ENCODE results near the gene UPK2. TPM values are rescaled to one million over a fixed set of nuclear protein-coding genes. Genes with fewer than 3 reads are reported as not detected.

Gene UPK2
- total RNA-seq, 1 donor from 2014 or later, result not detected

DNA sequence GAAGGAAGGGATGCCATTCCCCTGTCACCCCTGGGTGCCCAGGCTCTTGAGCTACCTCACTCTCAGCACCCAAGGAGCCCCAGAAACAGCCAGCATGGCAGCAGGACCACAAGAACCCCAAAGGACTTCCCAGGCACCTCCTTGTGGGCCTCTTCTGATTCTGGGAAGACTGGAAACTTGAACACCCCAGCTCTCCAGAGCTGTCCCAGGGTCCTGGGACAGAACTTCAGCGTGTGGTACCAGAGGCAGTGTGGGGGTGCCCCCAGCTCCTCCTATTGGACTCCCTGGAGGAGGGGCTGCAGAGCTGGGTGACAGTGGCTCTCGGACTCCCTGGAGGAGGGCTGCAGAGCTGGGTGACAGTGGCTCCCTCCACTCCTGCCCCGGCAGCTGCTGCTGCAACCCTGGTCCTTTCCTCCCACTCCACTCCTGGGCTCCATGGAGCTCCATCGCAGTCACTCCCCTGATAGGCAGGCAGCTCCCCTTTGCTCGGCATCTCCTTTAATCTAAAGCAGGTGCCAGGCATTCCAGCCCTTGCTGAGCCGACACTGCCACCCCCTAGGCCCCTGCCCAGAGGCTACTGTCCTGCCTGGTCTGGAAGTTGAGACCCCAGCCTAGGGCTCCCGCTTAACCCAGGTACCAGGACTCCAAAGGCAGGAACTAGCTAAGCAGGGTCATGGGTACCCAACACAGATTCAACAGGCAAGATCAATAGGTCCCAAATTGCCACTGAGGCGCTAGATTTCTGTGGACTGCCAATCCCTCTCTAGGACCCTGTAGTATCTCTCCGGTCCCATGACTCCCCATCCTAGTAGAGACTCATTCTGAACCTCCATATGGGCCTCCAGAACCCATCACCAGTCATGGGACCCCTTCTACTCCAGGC lies 33.1 kb upstream of the UPK2 start:
- peaks cover 70% of the 10 kb centered on the region for H3K4me1 Mint-ChIP-seq

DNA sequence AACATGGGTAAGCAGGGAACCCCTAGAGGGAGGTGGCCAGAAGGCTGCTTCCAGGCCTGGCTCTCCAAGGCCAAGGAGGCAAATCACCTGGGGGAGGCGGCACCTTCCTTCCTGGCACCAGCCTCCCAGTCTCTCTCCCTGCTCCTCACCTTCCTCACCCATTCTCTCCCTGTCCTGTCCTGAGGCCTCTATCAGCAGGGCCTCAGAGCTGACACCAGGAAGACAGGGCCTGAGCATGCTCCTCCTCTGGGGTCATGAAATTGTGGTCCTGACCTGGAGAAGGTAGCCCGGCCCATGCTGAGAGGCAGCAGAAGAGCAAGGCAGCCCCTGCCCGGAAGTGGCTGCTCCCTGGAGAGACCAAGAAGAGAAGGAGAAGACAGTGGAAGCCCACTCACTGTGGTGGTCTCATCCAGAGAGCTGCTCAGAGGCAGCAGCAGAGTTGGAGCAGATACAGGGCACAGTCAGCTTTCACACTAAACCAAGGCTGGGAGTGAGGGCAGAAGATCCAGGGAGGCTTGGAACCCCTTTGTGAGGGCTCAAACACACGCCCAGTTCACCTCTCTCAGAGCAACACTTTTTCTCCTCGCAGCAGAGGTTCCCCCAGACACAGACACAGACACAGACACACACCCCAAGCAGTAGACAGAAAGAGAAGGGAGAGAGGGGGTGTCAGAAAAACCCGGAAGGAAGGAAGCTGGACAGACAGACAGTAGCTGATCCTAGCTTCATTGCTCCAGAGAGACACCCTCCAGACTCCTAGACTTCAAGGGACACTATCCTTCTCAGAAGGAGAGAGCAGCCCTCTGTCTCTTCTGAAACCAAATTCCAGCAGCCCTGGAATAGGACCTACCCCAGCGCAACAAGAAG lies 32.1 kb upstream of the UPK2 start:
- peak overlapping the region; percentile 91 for H3K4me3 Mint-ChIP-seq
- H3K27me3 Mint-ChIP-seq, result no peaks in the 10 kb centered on the region
- no peaks in the 10 kb centered on the region for H3K9me3 Mint-ChIP-seq
- intact Hi-C loops (cut with micrococcal nuclease), result loop anchor here (1.0 kb wide), 1 partner anchor 9 kb away; no protein-coding TSS in a partner anchor
- peaks cover 70% of the 10 kb centered on the region for H3K4me1 Mint-ChIP-seq
- peak; percentile 74 for DNase-seq
- peak overlapping the region; percentile 73 for H3K27ac Mint-ChIP-seq
- peaks cover 7% of the 10 kb centered on the region for H3K36me3 Mint-ChIP-seq (ENCODE audit: low read depth)

More for the DNA sequence above, 33.1 kb upstream of the UPK2 start:
- DNase-seq, result peak; percentile 60
- intact Hi-C loops (cut with micrococcal nuclease), result loop anchor here (1.0 kb wide), 1 partner anchor 8 kb away; no protein-coding TSS in a partner anchor
- no peaks in the 10 kb centered on the region for H3K27me3 Mint-ChIP-seq
- peak overlapping the region; percentile 73 for H3K27ac Mint-ChIP-seq
- H3K4me3 Mint-ChIP-seq, result peak overlapping the region; percentile 91
- peaks cover 7% of the 10 kb centered on the region for H3K36me3 Mint-ChIP-seq (ENCODE audit: low read depth)
- no peaks in the 10 kb centered on the region for H3K9me3 Mint-ChIP-seq

DNA sequence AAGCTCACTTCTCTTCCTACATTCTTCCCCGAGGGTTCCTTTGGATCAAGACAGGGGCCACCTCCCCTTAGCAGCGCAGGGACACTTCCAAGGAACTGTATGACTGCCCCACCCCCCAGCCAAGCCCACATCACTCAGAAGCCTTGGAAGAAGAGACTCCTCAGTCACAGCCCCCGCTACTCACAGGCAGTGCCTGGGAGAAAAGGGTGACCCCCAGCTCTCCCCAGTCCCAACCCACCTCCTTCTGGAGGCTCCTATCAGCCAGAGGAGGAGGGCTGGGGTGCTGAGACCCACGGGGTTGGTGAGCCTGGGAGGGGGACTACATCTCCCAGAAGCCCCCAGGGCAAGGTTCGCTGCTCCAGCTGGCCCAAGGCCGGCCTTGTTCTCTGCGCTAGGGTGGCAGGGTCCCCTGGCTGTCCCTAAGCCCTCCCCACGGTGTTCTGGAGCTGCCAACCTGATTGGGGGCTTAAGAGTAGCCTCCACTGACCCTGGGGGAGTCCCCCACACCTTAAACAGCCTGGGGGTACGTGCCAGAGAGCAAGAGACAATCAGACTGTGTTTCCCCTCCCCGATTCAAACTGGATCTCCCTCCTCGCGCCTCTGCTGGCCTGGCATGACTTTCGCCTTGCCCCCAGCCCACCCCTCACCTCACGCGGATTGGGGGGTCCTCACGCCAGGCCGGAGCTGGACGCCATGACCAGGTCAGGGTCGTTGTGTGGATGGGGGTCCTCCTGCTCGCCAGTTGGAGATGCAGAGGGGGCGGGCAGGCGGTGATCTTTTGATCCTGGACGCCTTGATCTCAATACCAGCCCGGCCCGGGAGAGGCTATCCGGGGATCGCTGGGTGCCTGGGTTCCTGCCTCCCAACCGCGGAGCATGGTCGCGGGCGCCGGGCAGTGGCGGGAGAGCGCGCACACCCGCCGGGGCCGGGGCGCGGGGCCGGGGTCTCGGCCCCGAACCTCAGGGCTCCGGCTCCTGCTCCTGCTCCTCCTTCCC lies 31.2 kb upstream of the UPK2 start:
- Mint-ChIP-seq H3K36me3 (ENCODE audit: low read depth) (peaks cover 7% of the 10 kb centered on the region), H3K27me3 (no peaks in the 10 kb centered on the region), H3K9me3 (no peaks in the 10 kb centered on the region), H3K4me3 (peak overlapping the region; percentile 91), H3K4me1 (peaks cover 63% of the 10 kb centered on the region), H3K27ac (peak overlapping the region; percentile 73)
- peak; percentile 85 for DNase-seq
- intact Hi-C loops (cut with micrococcal nuclease), result loop anchor here (5.0 kb wide), 4 partner anchors 48 to 177 kb away; partner anchors contain the start of genes CENATAC, DPAGT1, RPS25 and TRAPPC4

DNA sequence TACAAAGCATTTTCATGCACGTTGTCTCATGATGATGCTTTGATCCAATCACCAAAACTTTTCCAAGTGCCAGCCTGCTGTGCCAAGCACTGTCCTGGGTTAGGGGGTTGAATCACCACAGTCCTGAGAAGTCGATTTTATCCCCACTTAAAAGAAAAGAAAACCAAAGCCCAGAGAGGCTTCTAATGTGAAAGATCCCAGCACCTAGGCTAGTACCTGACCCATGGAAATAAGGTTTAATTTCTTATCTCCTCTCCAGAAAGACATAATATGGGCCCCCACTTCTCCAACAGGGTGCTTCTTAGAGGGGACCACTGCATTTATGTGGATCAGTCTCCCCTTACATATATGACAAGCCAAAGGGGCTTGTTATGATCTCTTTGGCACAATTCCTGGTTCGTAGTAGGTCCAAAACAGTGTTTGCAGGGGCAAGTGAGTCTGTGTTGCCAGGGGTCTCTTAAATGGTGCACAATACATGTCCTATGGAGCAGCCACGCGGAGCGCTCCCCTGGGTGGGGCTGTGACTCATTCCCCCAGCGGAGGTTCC lies 28.5 kb upstream of the UPK2 start:
- peak overlapping the region; percentile 98 for H3K27ac Mint-ChIP-seq
- H3K4me3 Mint-ChIP-seq, result peak overlapping the region; percentile 97
- peaks cover 57% of the 10 kb centered on the region for H3K4me1 Mint-ChIP-seq
- no peaks in the 10 kb centered on the region for H3K27me3 Mint-ChIP-seq
- intact Hi-C loops (cut with micrococcal nuclease), result loop anchor here (1.0 to 5.0 kb wide), 7 partner anchors 10 to 237 kb away; partner anchors contain the start of genes CENATAC, DPAGT1, RPS25 and TRAPPC4
- no peak for DNase-seq
- H3K36me3 Mint-ChIP-seq (ENCODE audit: low read depth), result peaks cover 2% of the 10 kb centered on the region
- H3K9me3 Mint-ChIP-seq, result no peaks in the 10 kb centered on the region

- intact Hi-C loops (cut with micrococcal nuclease), result loop anchor here (1.0 to 5.0 kb wide), 7 partner anchors 11 to 238 kb away; partner anchors contain the start of genes CENATAC, DPAGT1, RPS25 and TRAPPC4
- Mint-ChIP-seq H3K4me1 (peaks cover 51% of the 10 kb centered on the region), H3K27me3 (no peaks in the 10 kb centered on the region)
Observed at GRCh38 chr11:118928101-118928869, 27.8 kb upstream of the UPK2 start.

GRCh38 chr11:118928870-118929500 lies 27.1 kb upstream of the UPK2 start:
- H3K4me3 Mint-ChIP-seq, result peak overlapping the region; percentile 97
- H3K27ac Mint-ChIP-seq, result peak overlapping the region; percentile 98
- H3K27me3 Mint-ChIP-seq, result no peaks in the 10 kb centered on the region
- no peaks in the 10 kb centered on the region for H3K9me3 Mint-ChIP-seq
- H3K4me1 Mint-ChIP-seq, result peaks cover 44% of the 10 kb centered on the region
- peak; percentile 85 for DNase-seq
- intact Hi-C loops (cut with micrococcal nuclease), result loop anchor here (1.0 to 5.0 kb wide), 8 partner anchors 12 to 239 kb away; partner anchors contain the start of genes CENATAC, DPAGT1, RPS25 and TRAPPC4
- H3K36me3 Mint-ChIP-seq (ENCODE audit: low read depth), result no peaks in the 10 kb centered on the region

More at GRCh38 chr11:118928101-118928869, 27.8 kb upstream of the UPK2 start:
- Mint-ChIP-seq H3K4me3 (peak overlapping the region; percentile 97), H3K27ac (peak overlapping the region; percentile 98), H3K36me3 (ENCODE audit: low read depth) (peaks cover 2% of the 10 kb centered on the region), H3K9me3 (no peaks in the 10 kb centered on the region)
- DNase-seq, result peak; percentile 97

- peak overlapping the region; percentile 96 for H3K27ac Mint-ChIP-seq
- intact Hi-C loops (cut with micrococcal nuclease), result loop anchor here (1.0 to 5.0 kb wide), 7 partner anchors 22 to 173 kb away; partner anchors contain the start of genes CENATAC, DPAGT1, RPS25 and TRAPPC4
- H3K4me1 Mint-ChIP-seq, result peaks cover 38% of the 10 kb centered on the region
- no peaks in the 10 kb centered on the region for H3K27me3 Mint-ChIP-seq
- H3K9me3 Mint-ChIP-seq, result no peaks in the 10 kb centered on the region
- DNase-seq, result peak; percentile 93
- H3K4me3 Mint-ChIP-seq, result peak overlapping the region; percentile 97
- no peaks in the 10 kb centered on the region for H3K36me3 Mint-ChIP-seq (ENCODE audit: low read depth)
Observed at GRCh38 chr11:118929501-118930093, 26.5 kb upstream of the UPK2 start.

DNA sequence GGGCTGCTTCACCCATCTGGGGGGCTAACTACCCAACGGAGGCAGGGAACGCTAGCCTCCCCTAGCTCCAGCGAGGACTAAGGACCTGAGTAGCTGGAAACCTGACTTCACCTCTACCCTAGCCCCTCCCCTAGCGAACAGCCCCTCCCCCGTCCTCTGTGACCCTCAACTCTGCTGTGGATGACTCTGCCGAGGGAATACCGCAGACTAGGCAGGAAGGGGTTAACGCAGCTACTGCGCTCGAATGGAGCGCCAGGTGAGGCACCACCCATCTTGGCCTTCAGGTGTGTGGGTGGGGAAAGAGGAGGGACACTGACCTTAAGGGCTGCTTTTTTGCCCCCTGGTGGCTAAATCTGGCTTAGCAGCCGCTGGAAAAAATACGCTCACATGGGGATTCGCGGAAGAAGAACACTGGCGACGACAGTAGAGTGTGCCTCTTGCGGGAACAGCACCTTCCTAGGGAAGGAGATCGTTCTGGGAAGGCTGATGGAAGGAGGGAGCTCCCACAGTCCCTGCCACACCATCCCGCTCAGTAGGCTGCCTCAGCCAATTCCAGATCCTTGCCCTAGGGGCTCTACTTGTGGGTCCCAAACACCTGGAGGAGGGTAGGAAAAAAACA lies 25.9 kb upstream of the UPK2 start:
- H3K4me1 Mint-ChIP-seq, result peaks cover 37% of the 10 kb centered on the region
- no peaks in the 10 kb centered on the region for H3K27me3 Mint-ChIP-seq
- H3K27ac Mint-ChIP-seq, result peak overlapping the region; percentile 96
- H3K4me3 Mint-ChIP-seq, result peak overlapping the region; percentile 97
- intact Hi-C loops (cut with micrococcal nuclease), result loop anchor here (1.0 kb wide), 2 partner anchors 23 to 140 kb away; no protein-coding TSS in a partner anchor
- H3K9me3 Mint-ChIP-seq, result no peaks in the 10 kb centered on the region
- DNase-seq, result peak; percentile 97
- H3K36me3 Mint-ChIP-seq (ENCODE audit: low read depth), result no peaks in the 10 kb centered on the region

DNA sequence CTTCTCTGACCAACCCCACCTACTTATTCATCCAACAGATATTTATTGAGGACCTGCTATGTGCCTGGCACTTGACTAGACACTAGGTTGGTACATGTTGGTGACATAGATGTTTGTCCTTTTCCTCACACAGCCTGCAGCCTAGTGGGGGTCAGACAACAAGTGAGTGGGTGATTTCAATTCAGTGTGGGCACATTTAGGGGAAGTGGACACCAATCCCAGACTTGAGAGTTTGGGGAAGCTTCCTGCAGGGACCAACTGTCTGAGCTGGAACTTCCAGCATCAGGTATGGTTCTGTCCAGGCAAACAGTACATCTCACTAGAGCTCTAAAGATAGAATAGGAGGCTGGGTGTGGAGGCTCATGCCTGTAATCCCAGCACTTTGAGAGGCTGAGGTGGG lies 24.5 kb upstream of the UPK2 start:
- peak; percentile 56 for DNase-seq
- H3K9me3 Mint-ChIP-seq, result no peaks in the 10 kb centered on the region
- H3K36me3 Mint-ChIP-seq (ENCODE audit: low read depth), result no peaks in the 10 kb centered on the region
- no peak overlapping the region for H3K27ac Mint-ChIP-seq
- H3K4me1 Mint-ChIP-seq, result peaks cover 31% of the 10 kb centered on the region
- intact Hi-C loops (cut with micrococcal nuclease), result no loop called here
- no peak overlapping the region for H3K4me3 Mint-ChIP-seq
- H3K27me3 Mint-ChIP-seq, result no peaks in the 10 kb centered on the region

- intact Hi-C loops (cut with micrococcal nuclease), result no loop called here
- no peaks in the 10 kb centered on the region for H3K9me3 Mint-ChIP-seq
- H3K27ac Mint-ChIP-seq, result no peak overlapping the region
- no peaks in the 10 kb centered on the region for H3K36me3 Mint-ChIP-seq (ENCODE audit: low read depth)
- H3K4me1 Mint-ChIP-seq, result peaks cover 15% of the 10 kb centered on the region
- H3K27me3 Mint-ChIP-seq, result peaks cover 3% of the 10 kb centered on the region
- DNase-seq, result no peak
- H3K4me3 Mint-ChIP-seq, result no peak overlapping the region
Observed at GRCh38 chr11:118933486-118933885, 22.6 kb upstream of the UPK2 start.

- H3K27ac Mint-ChIP-seq, result no peak overlapping the region
- H3K27me3 Mint-ChIP-seq, result peaks cover 3% of the 10 kb centered on the region
- no peak overlapping the region for H3K4me3 Mint-ChIP-seq
- DNase-seq, result no peak
- H3K9me3 Mint-ChIP-seq, result no peaks in the 10 kb centered on the region
- intact Hi-C loops (cut with micrococcal nuclease), result no loop called here
- H3K4me1 Mint-ChIP-seq, result peaks cover 12% of the 10 kb centered on the region
- no peaks in the 10 kb centered on the region for H3K36me3 Mint-ChIP-seq (ENCODE audit: low read depth)
Observed at GRCh38 chr11:118935376-118935775, 20.7 kb upstream of the UPK2 start.
